Tibial nerve (tissue), 4 donors: ENCODE results near the gene PRKCG.

Source experiments
- CTCF ChIP-seq, 5 experiments: fragments of 200-600 bp in 3 of 5; fragments of 450-650 bp in 2 of 5; sonication (generic) in 3 of 5; IDR thresholded peaks; one replicate each; pipeline ENCODE4 v1.5.1; 2016 to 2019; ENCODE audit warnings: antibody characterized with exemption in 5 of 5, mild to moderate bottlenecking in 3 of 5, moderate library complexity in 2 of 5
- EP300 ChIP-seq, 2 donors: sonication (generic); formaldehyde crosslinking; IDR thresholded peaks; one replicate each; pipeline ENCODE4 v1.6.1; 2017; ENCODE audit warnings: antibody characterized with exemption in 2 of 2, mild to moderate bottlenecking in 1 of 2
- POLR2A ChIP-seq, 2 donors: fragments of 450-650 bp; IDR thresholded peaks; one replicate each; pipeline ENCODE4 v1.6.1; 2017; ENCODE audit warnings: antibody characterized with exemption in 2 of 2, mild to moderate bottlenecking in 2 of 2, moderate library complexity in 2 of 2

- TF ChIP-seq CTCF (IDR thresholded peaks at IDR 0.05): no peak
- TF ChIP-seq POLR2A (IDR thresholded peaks at IDR 0.05): no peak
- no peak for TF ChIP-seq EP300 (IDR thresholded peaks at IDR 0.05)
Observed at GRCh38 chr19:53942001-53942786, 60.2 kb downstream of the PRKCG start.
